ENCODE results near the gene ENTREP3. TPM values are rescaled to one million over a fixed set of nuclear protein-coding genes. Genes with fewer than 3 reads are reported as not detected.
"Not testable (repeated sequence)": the region's sequence is repeated elsewhere in the genome, so short reads cannot be mapped to it uniquely, and the experiment has no call there.

The ENTREP3 gene
- total RNA-seq, 2 donors from 2014 or later, result 22.0 to 34.2 TPM

- H3K27ac ChIP-seq, result no peak overlapping the region
- peaks cover 12% of the 10 kb centered on the region for H3K4me1 ChIP-seq
- peak overlapping the region; percentile 23 for H3K4me3 ChIP-seq
- TF ChIP-seq CTCF (IDR thresholded peaks at IDR 0.05), result no peak
- H3K9ac ChIP-seq (ENCODE audit: low read depth in 2 of 2, low read length in 2 of 2), result peak overlapping the region; percentile 61 to 76
- intact Hi-C loops (cut with DNase I), result loop anchor here (2.0 to 5.0 kb wide), 2 partner anchors 72 to 343 kb away; partner anchors contain the start of gene RUSC1
- no peak for DNase-seq
- H3K27me3 ChIP-seq, result no peaks in the 10 kb centered on the region
- H3K36me3 ChIP-seq, result no peaks in the 10 kb centered on the region
- no peaks in the 10 kb centered on the region for H3K9me3 ChIP-seq
Observed at GRCh38 chr1:155250246-155250632, 5.0 kb downstream of the ENTREP3 start.

- H3K4me1 ChIP-seq, result peaks cover 3% of the 10 kb centered on the region
- no peak for TF ChIP-seq CTCF (IDR thresholded peaks at IDR 0.05)
- no peaks in the 10 kb centered on the region for H3K9me3 ChIP-seq
- no peak overlapping the region for H3K4me3 ChIP-seq
- no peak for DNase-seq
- H3K36me3 ChIP-seq, result no peaks in the 10 kb centered on the region
- H3K27ac ChIP-seq, result no peak overlapping the region
- intact Hi-C loops (cut with DNase I), result no loop called here
- no peak overlapping the region for H3K9ac ChIP-seq (ENCODE audit: low read depth in 2 of 2, low read length in 2 of 2)
- H3K27me3 ChIP-seq, result no peaks in the 10 kb centered on the region
Observed at GRCh38 chr1:155247667-155248553, 7.4 kb downstream of the ENTREP3 start.

GRCh38 chr1:155246796-155247195 is 8.5 kb downstream of the ENTREP3 start:
- H3K4me3 ChIP-seq; DNase-seq; H3K4me1 ChIP-seq; H3K9me3 ChIP-seq; H3K36me3 ChIP-seq; H3K9ac ChIP-seq (ENCODE audit: low read depth in 2 of 2, low read length in 2 of 2); H3K27me3 ChIP-seq; H3K27ac ChIP-seq; intact Hi-C loops (cut with DNase I): not testable (repeated sequence)

GRCh38 chr1:155245163-155245524 is 10.1 kb downstream of the ENTREP3 start:
- H3K9me3 ChIP-seq, result no peaks in the 10 kb centered on the region
- H3K27me3 ChIP-seq, result no peaks in the 10 kb centered on the region
- no peaks in the 10 kb centered on the region for H3K36me3 ChIP-seq
- no peak for DNase-seq
- intact Hi-C loops (cut with DNase I), result no loop called here
- peak overlapping the region; percentile 91 for H3K27ac ChIP-seq
- peak overlapping the region; percentile 81 to 91 for H3K9ac ChIP-seq (ENCODE audit: low read depth in 2 of 2, low read length in 2 of 2)
- H3K4me1 ChIP-seq, result peaks cover 4% of the 10 kb centered on the region
- TF ChIP-seq CTCF (IDR thresholded peaks at IDR 0.05), result no peak
- peak overlapping the region; percentile 49 for H3K4me3 ChIP-seq

GRCh38 chr1:155244368-155245162 is 10.7 kb downstream of the ENTREP3 start:
- H3K4me1 ChIP-seq, result peaks cover 4% of the 10 kb centered on the region

More at GRCh38 chr1:155244368-155245162, 10.7 kb downstream of the ENTREP3 start:
- Histone ChIP-seq H3K9ac (ENCODE audit: low read depth in 2 of 2, low read length in 2 of 2) (peak overlapping the region; percentile 81 to 91), H3K27ac (peak overlapping the region; percentile 91), H3K27me3 (no peaks in the 10 kb centered on the region), H3K36me3 (no peaks in the 10 kb centered on the region), H3K4me3 (peak overlapping the region; percentile 49), H3K9me3 (no peaks in the 10 kb centered on the region)
- TF ChIP-seq CTCF (IDR thresholded peaks at IDR 0.05), result peak; percentile 16
- intact Hi-C loops (cut with DNase I), result no loop called here
- peak; percentile 98 for DNase-seq
